ENCODE results near the gene ZNF536. TPM values are rescaled to one million over a fixed set of nuclear protein-coding genes. Genes with fewer than 3 reads are reported as not detected.

ZNF536 gene
- total RNA-seq, 1 donor from 2014 or later, result 0.43 TPM

- FAIRE-seq (no peak), DNase-seq (ENCODE audit: low read depth) (no peak)
- Histone ChIP-seq H3K4me1 (ENCODE audit: insufficient read depth, low read length) (no peaks in the 10 kb centered on the region), H3K4me3 (ENCODE audit: insufficient read depth, low read depth, low read length) (no peak overlapping the region), H3K27ac (ENCODE audit: low read depth, low read length) (no peak overlapping the region), H4K20me1 (ENCODE audit: insufficient read depth, low read length) (no peaks in the 10 kb centered on the region), H3K4me2 (ENCODE audit: low read length) (no peak overlapping the region), H3K79me2 (ENCODE audit: insufficient read depth, low read length) (no peaks in the 10 kb centered on the region), H3K27me3 (ENCODE audit: insufficient read depth, low read length) (no peaks in the 10 kb centered on the region), H2AFZ (ENCODE audit: low read depth, low read length) (no peak overlapping the region), H3K9me3 (ENCODE audit: insufficient read depth, low read depth, low read length) (peaks cover 5% of the 10 kb centered on the region), H3K9ac (ENCODE audit: low read length) (no peak overlapping the region), H3K36me3 (ENCODE audit: insufficient read depth, low read length) (no peaks in the 10 kb centered on the region)
- Mint-ChIP-seq H3K9me3 (ENCODE audit: unreplicated experiment) (peaks cover 2% of the 10 kb centered on the region), H3K36me3 (ENCODE audit: low read depth, unreplicated experiment) (no peaks in the 10 kb centered on the region), H3K27ac (ENCODE audit: unreplicated experiment) (no peak overlapping the region), H3K4me1 (ENCODE audit: low read depth, unreplicated experiment) (no peaks in the 10 kb centered on the region), H3K27me3 (ENCODE audit: low read depth, unreplicated experiment) (peaks cover 16% of the 10 kb centered on the region), H3K4me3 (ENCODE audit: unreplicated experiment) (no peak overlapping the region)
- TF ChIP-seq CTCF (IDR thresholded peaks at IDR 0.05; ENCODE audit: insufficient read depth, low read depth, low read length) (no peak), EZH2 (IDR thresholded peaks at IDR 0.05; ENCODE audit: insufficient read depth, low read length) (no peak)
These were observed 45.8 kb upstream of the ZNF536 start for GRCh38 chr19:30326393-30326710.

- H3K27me3 Mint-ChIP-seq (ENCODE audit: low read depth, unreplicated experiment), result peaks cover 25% of the 10 kb centered on the region
- Histone ChIP-seq H3K27ac (ENCODE audit: low read depth, low read length) (no peak overlapping the region), H3K4me2 (ENCODE audit: low read length) (no peak overlapping the region), H3K9me3 (ENCODE audit: insufficient read depth, low read depth, low read length) (peaks cover 5% of the 10 kb centered on the region), H3K4me1 (ENCODE audit: insufficient read depth, low read length) (no peaks in the 10 kb centered on the region), H3K9ac (ENCODE audit: low read length) (no peak overlapping the region), H4K20me1 (ENCODE audit: insufficient read depth, low read length) (no peaks in the 10 kb centered on the region), H3K36me3 (ENCODE audit: insufficient read depth, low read length) (no peaks in the 10 kb centered on the region), H3K27me3 (ENCODE audit: insufficient read depth, low read length) (no peaks in the 10 kb centered on the region), H2AFZ (ENCODE audit: low read depth, low read length) (no peak overlapping the region), H3K4me3 (ENCODE audit: insufficient read depth, low read depth, low read length) (no peak overlapping the region), H3K79me2 (ENCODE audit: insufficient read depth, low read length) (no peaks in the 10 kb centered on the region)
- peaks cover 3% of the 10 kb centered on the region for H3K9me3 Mint-ChIP-seq (ENCODE audit: unreplicated experiment)
- H3K27ac Mint-ChIP-seq (ENCODE audit: unreplicated experiment), result no peak overlapping the region
- TF ChIP-seq CTCF (IDR thresholded peaks at IDR 0.05; ENCODE audit: insufficient read depth, low read depth, low read length) (no peak), EZH2 (IDR thresholded peaks at IDR 0.05; ENCODE audit: insufficient read depth, low read length) (no peak)
- no peak for DNase-seq (ENCODE audit: low read depth)
- no peaks in the 10 kb centered on the region for H3K36me3 Mint-ChIP-seq (ENCODE audit: low read depth, unreplicated experiment)
- FAIRE-seq, result no peak
- H3K4me1 Mint-ChIP-seq (ENCODE audit: low read depth, unreplicated experiment), result no peaks in the 10 kb centered on the region
- no peak overlapping the region for H3K4me3 Mint-ChIP-seq (ENCODE audit: unreplicated experiment)
These were observed 44.9 kb upstream of the ZNF536 start for GRCh38 chr19:30327331-30327730.

GRCh38 chr19:30328096-30328495 is 44.1 kb upstream of the ZNF536 start:
- H3K27ac ChIP-seq (ENCODE audit: low read depth, low read length), result no peak overlapping the region
- H3K36me3 ChIP-seq (ENCODE audit: insufficient read depth, low read length), result no peaks in the 10 kb centered on the region
- H2AFZ ChIP-seq (ENCODE audit: low read depth, low read length), result no peak overlapping the region
- no peaks in the 10 kb centered on the region for H3K27me3 ChIP-seq (ENCODE audit: insufficient read depth, low read length)
- peaks cover 5% of the 10 kb centered on the region for H3K9me3 ChIP-seq (ENCODE audit: insufficient read depth, low read depth, low read length)
- H3K27me3 Mint-ChIP-seq (ENCODE audit: low read depth, unreplicated experiment), result peaks cover 29% of the 10 kb centered on the region
- no peak overlapping the region for H3K27ac Mint-ChIP-seq (ENCODE audit: unreplicated experiment)
- H3K4me3 ChIP-seq (ENCODE audit: insufficient read depth, low read depth, low read length), result no peak overlapping the region
- DNase-seq (ENCODE audit: low read depth) (no peak), FAIRE-seq (no peak)
- H3K9me3 Mint-ChIP-seq (ENCODE audit: unreplicated experiment), result peaks cover 7% of the 10 kb centered on the region
- no peaks in the 10 kb centered on the region for H3K36me3 Mint-ChIP-seq (ENCODE audit: low read depth, unreplicated experiment)
- no peaks in the 10 kb centered on the region for H3K4me1 Mint-ChIP-seq (ENCODE audit: low read depth, unreplicated experiment)
- H4K20me1 ChIP-seq (ENCODE audit: insufficient read depth, low read length), result no peaks in the 10 kb centered on the region
- TF ChIP-seq CTCF (IDR thresholded peaks at IDR 0.05; ENCODE audit: insufficient read depth, low read depth, low read length) (no peak), EZH2 (IDR thresholded peaks at IDR 0.05; ENCODE audit: insufficient read depth, low read length) (no peak)
- H3K79me2 ChIP-seq (ENCODE audit: insufficient read depth, low read length), result no peaks in the 10 kb centered on the region
- H3K4me2 ChIP-seq (ENCODE audit: low read length), result no peak overlapping the region
- H3K4me1 ChIP-seq (ENCODE audit: insufficient read depth, low read length), result no peaks in the 10 kb centered on the region
- H3K4me3 Mint-ChIP-seq (ENCODE audit: unreplicated experiment), result no peak overlapping the region
- H3K9ac ChIP-seq (ENCODE audit: low read length), result no peak overlapping the region

Measured in astrocyte (in vitro differentiated cells and primary cell).